GM19023 (cell line): ENCODE measurements around the gene TRAP1.
"Not testable (repeated sequence)": the region's sequence is repeated elsewhere in the genome, so short reads cannot be mapped to it uniquely, and the experiment has no call there.

Experiments
- ATAC-seq: cut with Tn5 transposase; IDR thresholded peaks from one replicate; pipeline ENCODE4 v1.9.1; 2021; ENCODE audit warnings: mild to moderate bottlenecking, moderate library complexity; ENCODE audit not compliant: unreplicated experiment

The TRAP1 gene

GRCh38 chr16:3714378-3714777, 2.9 kb downstream of the TRAP1 start:
- not testable (repeated sequence) for ATAC-seq

- ATAC-seq, result no peak
Measured at GRCh38 chr16:3713587-3714242, 3.6 kb downstream of the TRAP1 start.

- ATAC-seq, result no peak
Measured at GRCh38 chr16:3712861-3713372, 4.4 kb downstream of the TRAP1 start.

- no peak for ATAC-seq
Measured at GRCh38 chr16:3706253-3707012, 10.9 kb downstream of the TRAP1 start.

- ATAC-seq, result no peak
Measured at GRCh38 chr16:3702082-3702481, 15.2 kb downstream of the TRAP1 start.

- ATAC-seq, result no peak
Measured at GRCh38 chr16:3701531-3701930, 15.8 kb downstream of the TRAP1 start.

GRCh38 chr16:3698941-3699340, 18.4 kb downstream of the TRAP1 start:
- no peak for ATAC-seq

GRCh38 chr16:3696425-3697218, 20.7 kb downstream of the TRAP1 start:
- ATAC-seq, result no peak

- ATAC-seq, result no peak
Measured at GRCh38 chr16:3695610-3696369, 21.5 kb downstream of the TRAP1 start.

GRCh38 chr16:3694051-3694450, 23.3 kb downstream of the TRAP1 start:
- no peak for ATAC-seq

GRCh38 chr16:3691761-3692160, 25.6 kb downstream of the TRAP1 start:
- no peak for ATAC-seq

- ATAC-seq, result no peak
Measured at GRCh38 chr16:3690980-3691720, 26.2 kb downstream of the TRAP1 start.

GRCh38 chr16:3690470-3690928, 26.8 kb downstream of the TRAP1 start:
- ATAC-seq, result no peak

- no peak for ATAC-seq
Measured at GRCh38 chr16:3689731-3690130, 27.6 kb downstream of the TRAP1 start.

GRCh38 chr16:3687792-3688191, 29.5 kb downstream of the TRAP1 start:
- no peak for ATAC-seq

GRCh38 chr16:3687021-3687420, 30.3 kb downstream of the TRAP1 start:
- ATAC-seq, result no peak

GRCh38 chr16:3681206-3681605, 36.1 kb downstream of the TRAP1 start:
- ATAC-seq, result no peak

- no peak for ATAC-seq
Measured at GRCh38 chr16:3677994-3678393, 39.3 kb downstream of the TRAP1 start.

- no peak for ATAC-seq
Measured at GRCh38 chr16:3675601-3676130, 41.7 kb downstream of the TRAP1 start.
